ENCODE data around the gene EBF3.
"Not testable (repeated sequence)": the region's sequence is repeated elsewhere in the genome, so short reads cannot be mapped to it uniquely, and the experiment has no call there.

EBF3 gene

GRCh38 chr10:129926066-129927055 is 37.7 kb downstream of the EBF3 start:
- no peak for DNase-seq (ENCODE audit: low read depth)

- no peak for DNase-seq (ENCODE audit: low read depth)
Observed at GRCh38 chr10:129924375-129925085, 39.5 kb downstream of the EBF3 start.

- DNase-seq (ENCODE audit: low read depth): no peak
Observed at GRCh38 chr10:129922598-129923123, 41.4 kb downstream of the EBF3 start.

GRCh38 chr10:129921801-129922597 is 42.1 kb downstream of the EBF3 start:
- no peak for DNase-seq (ENCODE audit: low read depth)

DNA sequence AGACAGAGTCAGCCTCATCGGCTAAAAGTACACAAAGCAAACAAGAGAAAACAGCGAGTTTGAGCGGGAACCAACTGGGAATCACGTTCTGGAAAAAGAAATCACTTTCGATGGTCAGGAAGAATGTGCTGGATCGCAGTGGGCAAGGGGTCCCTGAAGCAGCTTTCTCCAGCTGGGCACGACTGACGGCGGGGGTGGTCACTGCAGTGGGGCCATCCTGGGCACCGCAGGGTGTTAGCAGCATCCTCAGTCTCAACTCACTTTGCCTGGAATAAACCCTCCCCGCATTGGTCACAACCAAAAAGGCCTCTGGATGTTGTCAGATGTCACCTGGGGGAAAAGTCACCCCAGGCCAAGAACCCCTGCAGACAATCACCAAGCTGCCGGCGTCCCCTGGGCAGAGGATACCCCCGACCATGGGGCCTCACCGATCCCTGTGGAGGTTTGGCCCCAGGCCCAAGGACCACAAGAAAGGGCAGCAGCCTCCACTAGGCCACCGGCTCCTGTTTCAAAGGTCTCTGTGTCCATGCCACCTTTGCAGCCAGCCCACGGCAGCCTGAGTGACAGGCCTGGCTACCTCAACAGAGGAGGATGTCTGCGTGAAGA is 42.9 kb downstream of the EBF3 start:
- no peak for DNase-seq (ENCODE audit: low read depth)

GRCh38 chr10:129920187-129920586 is 43.9 kb downstream of the EBF3 start:
- DNase-seq (ENCODE audit: low read depth): not testable (repeated sequence)

- DNase-seq (ENCODE audit: low read depth): no peak
Observed at GRCh38 chr10:129919358-129919757, 44.7 kb downstream of the EBF3 start.

GRCh38 chr10:129918836-129919235 is 45.2 kb downstream of the EBF3 start:
- DNase-seq (ENCODE audit: low read depth): no peak

GRCh38 chr10:129918401-129918800 is 45.7 kb downstream of the EBF3 start:
- DNase-seq (ENCODE audit: low read depth): no peak

- no peak for DNase-seq (ENCODE audit: low read depth)
Observed at GRCh38 chr10:129917936-129918335, 46.1 kb downstream of the EBF3 start.

GRCh38 chr10:129916506-129916995 is 47.5 kb downstream of the EBF3 start:
- DNase-seq (ENCODE audit: low read depth): no peak

GRCh38 chr10:129915526-129916378 is 48.3 kb downstream of the EBF3 start:
- DNase-seq (ENCODE audit: low read depth): no peak

- no peak for DNase-seq (ENCODE audit: low read depth)
Observed at GRCh38 chr10:129914960-129915359, 49.1 kb downstream of the EBF3 start.

- DNase-seq (ENCODE audit: low read depth): no peak
Observed at GRCh38 chr10:129914153-129914855, 49.8 kb downstream of the EBF3 start.

GRCh38 chr10:129912986-129913695 is 50.9 kb downstream of the EBF3 start:
- no peak for DNase-seq (ENCODE audit: low read depth)

DNA sequence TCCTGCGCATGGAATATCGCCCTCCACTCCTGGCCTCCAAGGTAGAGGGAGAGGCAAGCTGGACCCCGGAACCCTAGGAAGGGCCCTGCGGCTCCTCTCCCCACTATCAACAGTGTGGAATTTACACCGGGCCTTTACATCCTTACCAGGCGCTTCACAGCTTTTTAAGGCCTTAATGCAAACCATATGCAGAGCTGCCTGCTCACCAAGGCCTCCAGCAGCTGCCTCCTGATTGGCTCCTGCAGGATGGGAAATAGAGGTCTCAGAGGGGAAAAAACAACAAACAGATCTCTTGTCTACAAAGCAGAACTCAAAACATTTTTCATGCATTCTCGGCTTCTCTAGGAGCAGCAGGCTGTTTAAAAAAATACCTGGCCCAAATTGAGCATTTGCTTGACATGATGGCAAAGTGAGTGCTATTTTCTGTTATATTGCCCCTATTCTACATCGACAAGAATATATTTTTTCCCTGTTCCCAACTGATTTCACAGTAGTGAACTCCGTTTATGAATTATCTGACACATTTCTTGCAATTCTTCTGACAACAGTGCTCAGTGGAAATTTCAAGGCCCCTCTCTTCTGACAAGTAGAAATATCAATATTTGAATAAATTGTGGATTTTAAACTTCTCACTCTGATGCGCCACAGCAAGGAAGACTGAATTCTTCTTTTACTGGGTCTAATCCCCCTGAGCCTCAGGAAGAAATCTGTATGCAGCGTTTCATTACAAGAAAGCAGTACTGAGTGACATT is 51.7 kb downstream of the EBF3 start:
- no peak for DNase-seq (ENCODE audit: low read depth)

- DNase-seq (ENCODE audit: low read depth): no peak
Observed at GRCh38 chr10:129911451-129912165, 52.5 kb downstream of the EBF3 start.

DNA sequence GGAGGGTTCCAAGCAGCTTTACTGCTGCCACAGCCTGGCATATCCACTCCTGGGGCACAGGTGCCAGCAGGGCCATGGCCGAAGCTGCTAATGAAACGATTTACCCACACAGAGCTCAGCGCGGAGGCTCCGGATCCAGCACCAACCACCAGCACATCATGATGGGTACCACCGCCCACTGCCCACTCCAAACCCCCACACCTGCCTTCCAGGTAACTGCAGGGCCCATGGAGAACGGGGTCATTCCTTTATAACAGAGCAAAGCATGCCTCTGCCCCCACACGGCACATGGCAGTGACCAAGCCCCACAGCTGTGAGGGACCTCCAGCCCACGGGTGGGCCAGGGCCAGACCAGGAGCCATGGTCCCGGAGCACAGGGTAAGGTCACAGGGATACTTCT is 53.2 kb downstream of the EBF3 start:
- no peak for DNase-seq (ENCODE audit: low read depth)

All from HS-27A (cell line).